Stimulated activated naive CD8-positive, alpha-beta T cell treated with anti-CD3 and anti-CD28 coated beads, Interleukin-15, Interleukin-2, amounts not matched to agents 100 U/mL and 50 U/mL, for 24 hours (primary cell): Measurements from ENCODE around the gene RFNG.

Experiments used
- ATAC-seq: fragments of 150-1000 bp; cut with Tn5 transposase; one replicate; pipeline ENCODE4 v1.10.0; 2021
- DNase-seq: peaks from one replicate; pipeline ENCODE4 v3.0.0; 2021

RFNG gene

GRCh38 chr17:81999976-82000802, 51.4 kb downstream of the RFNG start:
- no peak for ATAC-seq

GRCh38 chr17:81999587-81999975, 52.0 kb downstream of the RFNG start:
- ATAC-seq, result no peak
- DNase-seq, result no peak

More at GRCh38 chr17:81999976-82000802, 51.4 kb downstream of the RFNG start:
- DNase-seq, result no peak

GRCh38 chr17:81998691-81999438, 52.7 kb downstream of the RFNG start:
- ATAC-seq (no peak), DNase-seq (no peak)

- ATAC-seq (no peak), DNase-seq (no peak)
Observed at GRCh38 chr17:81998212-81998611, 53.4 kb downstream of the RFNG start.
